Immature natural killer cell (primary cell): ENCODE measurements around the gene CLEC18B. TPM values are rescaled to one million over a fixed set of nuclear protein-coding genes. Genes with fewer than 3 reads are reported as not detected.
A peak's percentile ranks its signal among the peaks of the same experiment; 100 is the strongest.
"Not testable (repeated sequence)": the region's sequence is repeated elsewhere in the genome, so short reads cannot be mapped to it uniquely, and the experiment has no call there.

Experiments used
- DNase-seq, 3 donors: peaks; one replicate each; pipeline ENCODE4 v3.0.0; 2022; ENCODE audit warnings: mixed read lengths in 1 of 3
- H3K27ac Mint-ChIP-seq, 6 donors: one replicate each; pipeline ENCODE4 v1.8.0; 2020; ENCODE audit warnings: mixed read lengths in 6 of 6, mild to moderate bottlenecking in 5 of 6, inconsistent platforms in 4 of 6, moderate library complexity in 3 of 6
- H3K27me3 Mint-ChIP-seq, 3 donors: one replicate each; pipeline ENCODE4 v1.8.0; 2020 to 2021; ENCODE audit warnings: low read depth in 3 of 3, mild to moderate bottlenecking in 3 of 3, mixed read lengths in 3 of 3, moderate library complexity in 3 of 3, inconsistent platforms in 1 of 3
- H3K36me3 Mint-ChIP-seq, 3 donors: one replicate each; pipeline ENCODE4 v1.8.0; 2020; ENCODE audit warnings: mixed read lengths in 3 of 3, inconsistent platforms in 2 of 3, mild to moderate bottlenecking in 2 of 3
- H3K4me1 Mint-ChIP-seq, 2 donors: one replicate each; pipeline ENCODE4 v1.8.0; 2020; ENCODE audit warnings: inconsistent platforms in 2 of 2, mild to moderate bottlenecking in 2 of 2, mixed read lengths in 2 of 2, moderate library complexity in 1 of 2
- H3K4me3 Mint-ChIP-seq, 5 donors: one replicate each; pipeline ENCODE4 v1.8.0; 2020; ENCODE audit warnings: mild to moderate bottlenecking in 5 of 5, mixed read lengths in 5 of 5, inconsistent platforms in 3 of 5, moderate library complexity in 3 of 5
- H3K9me3 Mint-ChIP-seq, 6 donors: one replicate each; pipeline ENCODE4 v1.8.0; 2020; ENCODE audit warnings: mild to moderate bottlenecking in 6 of 6, mixed read lengths in 6 of 6, inconsistent platforms in 4 of 6, moderate library complexity in 3 of 6
- polyA plus RNA-seq, 3 donors: library from polyadenylated mRNA; unstranded; fragments of 300-500 nt; fragmentation: Illumina TruSeq; gene quantifications; one replicate each; pipeline ENCODE4 v1.2.3, GENCODE V29; 2021

The CLEC18B gene
- polyA plus RNA-seq, 3 donors from 2014 or later = 0.20 TPM; not detected in 2

- not testable (repeated sequence) for H3K4me1 Mint-ChIP-seq, H3K36me3 Mint-ChIP-seq, H3K4me3 Mint-ChIP-seq, H3K9me3 Mint-ChIP-seq, H3K27ac Mint-ChIP-seq, H3K27me3 Mint-ChIP-seq
- peak; percentile 27 to 43 (median 35) for DNase-seq
Observed at GRCh38 chr16:74430036-74430712, 8.9 kb upstream of the CLEC18B start.

DNA sequence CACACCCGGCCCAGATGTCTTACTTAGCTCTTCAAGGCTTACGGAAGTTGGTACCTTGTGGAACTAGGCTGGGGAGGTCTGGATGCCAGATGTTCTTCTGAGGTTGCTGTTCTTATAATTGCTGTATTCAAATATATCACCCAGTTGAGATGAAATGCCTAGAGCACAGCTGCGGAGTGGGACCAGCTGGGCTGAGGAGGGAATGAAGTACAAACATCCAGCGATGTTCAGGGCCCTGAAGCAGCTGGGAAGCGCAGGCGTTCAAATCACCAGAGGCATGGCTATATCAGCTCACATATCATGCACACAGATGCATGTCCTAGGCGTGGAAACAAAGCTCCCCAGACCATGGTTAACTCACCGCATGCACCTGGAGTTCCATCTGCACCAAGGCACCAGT, 7.2 kb upstream of the CLEC18B start:
- not testable (repeated sequence) for H3K27me3 Mint-ChIP-seq, H3K4me1 Mint-ChIP-seq, DNase-seq, H3K4me3 Mint-ChIP-seq, H3K36me3 Mint-ChIP-seq, H3K9me3 Mint-ChIP-seq, H3K27ac Mint-ChIP-seq

DNA sequence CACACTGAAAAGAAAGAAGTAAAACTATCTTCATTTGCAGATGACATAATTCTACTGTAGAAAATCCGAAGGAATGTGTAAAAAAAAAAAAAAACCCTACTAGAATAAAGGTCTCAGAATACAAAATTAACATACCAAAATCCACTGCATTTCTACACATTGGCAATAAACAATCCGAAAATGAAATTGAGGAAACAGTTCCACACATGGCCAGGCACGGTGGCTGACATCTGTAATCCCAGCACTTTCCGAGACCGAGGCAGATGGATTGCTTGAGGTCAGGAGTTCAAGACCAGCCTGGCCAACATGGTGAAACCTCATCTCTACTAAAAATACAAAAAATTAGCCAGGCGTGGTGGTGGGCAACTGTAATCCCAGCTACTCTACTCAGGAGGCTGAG, 4.5 kb upstream of the CLEC18B start:
- H3K27me3 Mint-ChIP-seq, H3K4me3 Mint-ChIP-seq, DNase-seq, H3K27ac Mint-ChIP-seq, H3K36me3 Mint-ChIP-seq, H3K9me3 Mint-ChIP-seq, H3K4me1 Mint-ChIP-seq: not testable (repeated sequence)

DNA sequence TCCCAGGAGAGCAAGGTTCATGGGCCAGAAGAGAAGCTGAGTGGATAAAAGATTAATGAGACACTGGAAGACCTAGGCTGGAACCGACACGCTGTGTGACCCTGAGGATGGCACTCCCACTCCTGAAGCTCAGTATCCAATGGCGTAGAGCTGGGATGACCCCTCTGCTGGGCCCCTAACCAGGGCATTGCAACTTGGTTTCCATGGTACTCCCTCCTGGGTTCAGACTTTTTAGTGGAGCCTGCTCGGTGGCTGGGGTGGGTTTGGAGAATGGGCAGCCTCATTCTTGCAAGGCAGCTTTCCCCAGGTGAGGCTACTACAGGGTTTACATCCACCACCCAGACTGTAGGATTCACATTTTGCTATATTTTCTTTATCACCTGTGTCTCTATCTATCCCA, 2.4 kb upstream of the CLEC18B start:
- not testable (repeated sequence) for H3K4me1 Mint-ChIP-seq, H3K27me3 Mint-ChIP-seq, H3K36me3 Mint-ChIP-seq, H3K27ac Mint-ChIP-seq, H3K4me3 Mint-ChIP-seq, H3K9me3 Mint-ChIP-seq, DNase-seq

DNA sequence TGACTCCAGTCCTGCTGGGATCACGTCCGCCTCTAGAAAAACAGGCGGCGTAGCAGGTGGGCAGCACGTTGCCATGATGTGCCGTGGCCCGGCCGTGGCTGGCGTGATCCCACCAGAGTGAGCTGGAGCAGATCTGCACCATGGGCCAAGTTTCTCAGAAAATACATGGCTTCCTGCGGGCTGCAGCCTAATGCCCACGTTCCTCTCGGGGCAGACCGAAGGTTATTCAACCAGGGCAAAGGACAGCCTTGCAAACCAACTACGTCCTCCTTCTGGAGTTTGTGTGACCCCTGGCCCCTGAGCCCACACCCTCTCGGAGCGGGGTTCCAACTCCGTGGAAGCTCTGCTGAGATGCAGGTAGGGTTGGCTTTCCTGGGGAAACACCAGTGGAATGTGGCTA, 808 bp upstream of the CLEC18B start:
- H3K4me1 Mint-ChIP-seq, H3K4me3 Mint-ChIP-seq, H3K27ac Mint-ChIP-seq, H3K27me3 Mint-ChIP-seq, H3K9me3 Mint-ChIP-seq, DNase-seq, H3K36me3 Mint-ChIP-seq: not testable (repeated sequence)

DNA sequence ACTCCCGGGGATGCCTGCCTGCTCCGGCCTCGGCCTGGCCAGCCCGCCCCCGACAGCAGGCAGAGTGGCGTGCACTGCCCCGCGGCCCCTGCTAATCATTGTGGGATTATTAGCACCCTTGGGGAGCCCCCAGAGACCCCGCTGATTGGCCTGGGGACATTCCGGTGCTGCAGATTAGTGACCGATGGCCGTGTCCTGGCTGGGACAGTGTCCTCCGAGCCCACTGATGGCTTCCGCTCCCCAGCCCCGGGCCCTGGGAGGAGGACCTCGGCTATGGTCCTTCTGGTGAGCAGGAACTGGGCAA, 156 bp upstream of the CLEC18B start:
- H3K4me3 Mint-ChIP-seq, H3K9me3 Mint-ChIP-seq, H3K27me3 Mint-ChIP-seq, H3K4me1 Mint-ChIP-seq, H3K27ac Mint-ChIP-seq, H3K36me3 Mint-ChIP-seq, DNase-seq: not testable (repeated sequence)

GRCh38 chr16:74419811-74420210, 1.5 kb downstream of the CLEC18B start:
- H3K36me3 Mint-ChIP-seq, H3K4me3 Mint-ChIP-seq, H3K27me3 Mint-ChIP-seq, H3K9me3 Mint-ChIP-seq, DNase-seq, H3K27ac Mint-ChIP-seq, H3K4me1 Mint-ChIP-seq: not testable (repeated sequence)

DNA sequence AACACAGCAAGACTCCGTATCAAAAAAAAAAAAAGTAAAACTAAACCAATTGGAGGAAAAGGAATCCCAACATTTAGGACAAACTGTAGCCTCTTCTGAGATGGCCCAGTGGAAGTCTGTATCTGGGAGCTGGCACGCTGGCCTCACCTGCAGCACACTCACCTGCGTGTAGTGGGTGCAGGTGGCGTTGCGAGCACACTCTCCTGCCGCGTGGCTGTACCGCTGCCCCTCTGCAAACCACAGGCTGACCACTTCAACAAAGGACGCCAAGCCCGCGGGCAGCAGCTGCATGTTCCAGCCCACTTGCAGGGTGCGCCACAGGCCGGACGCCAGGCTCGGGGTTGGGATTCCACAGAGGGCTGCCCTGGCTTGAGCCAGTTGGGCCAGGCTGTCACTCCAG, 3.4 kb downstream of the CLEC18B start:
- not testable (repeated sequence) for H3K36me3 Mint-ChIP-seq, H3K27me3 Mint-ChIP-seq, H3K9me3 Mint-ChIP-seq, H3K4me3 Mint-ChIP-seq, H3K27ac Mint-ChIP-seq, H3K4me1 Mint-ChIP-seq, DNase-seq

GRCh38 chr16:74413920-74414319, 7.4 kb downstream of the CLEC18B start:
- not testable (repeated sequence) for H3K27me3 Mint-ChIP-seq, DNase-seq, H3K27ac Mint-ChIP-seq, H3K4me3 Mint-ChIP-seq, H3K9me3 Mint-ChIP-seq, H3K4me1 Mint-ChIP-seq, H3K36me3 Mint-ChIP-seq

DNA sequence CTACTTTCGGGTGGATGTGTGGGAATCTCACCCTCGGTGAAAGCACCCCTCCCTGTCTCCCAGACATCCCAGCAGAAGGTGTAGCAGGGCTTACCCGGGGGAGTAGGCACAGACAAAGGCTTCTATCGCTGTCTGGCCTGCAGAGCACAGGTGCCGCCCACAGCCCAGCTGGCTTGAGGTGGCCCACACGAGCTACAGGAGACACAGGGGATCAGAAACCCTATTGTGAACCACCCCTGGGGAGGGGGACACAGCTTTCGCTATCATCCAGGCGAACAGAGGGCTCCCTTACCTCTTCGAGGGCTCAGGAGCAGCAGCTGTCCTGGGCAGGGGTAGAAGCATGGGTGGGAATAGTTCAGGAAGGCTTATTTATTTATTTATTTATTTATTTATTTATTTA, 7.8 kb downstream of the CLEC18B start:
- not testable (repeated sequence) for H3K4me3 Mint-ChIP-seq, H3K27ac Mint-ChIP-seq, H3K9me3 Mint-ChIP-seq, H3K36me3 Mint-ChIP-seq, DNase-seq, H3K27me3 Mint-ChIP-seq, H3K4me1 Mint-ChIP-seq

- not testable (repeated sequence) for H3K27me3 Mint-ChIP-seq, H3K36me3 Mint-ChIP-seq, H3K27ac Mint-ChIP-seq, H3K4me3 Mint-ChIP-seq, H3K9me3 Mint-ChIP-seq, DNase-seq, H3K4me1 Mint-ChIP-seq
Observed at GRCh38 chr16:74412775-74413390, 8.4 kb downstream of the CLEC18B start.

- H3K27me3 Mint-ChIP-seq, H3K4me1 Mint-ChIP-seq, H3K4me3 Mint-ChIP-seq: not testable (repeated sequence)
Observed at GRCh38 chr16:74412138-74412774, 9.0 kb downstream of the CLEC18B start.

GRCh38 chr16:74410981-74411380, 10.3 kb downstream of the CLEC18B start:
- not testable (repeated sequence) for H3K4me3 Mint-ChIP-seq, H3K4me1 Mint-ChIP-seq, H3K36me3 Mint-ChIP-seq, H3K27ac Mint-ChIP-seq, H3K27me3 Mint-ChIP-seq, DNase-seq, H3K9me3 Mint-ChIP-seq

More at GRCh38 chr16:74412138-74412774, 9.0 kb downstream of the CLEC18B start:
- H3K36me3 Mint-ChIP-seq, H3K27ac Mint-ChIP-seq, H3K9me3 Mint-ChIP-seq, DNase-seq: not testable (repeated sequence)

DNA sequence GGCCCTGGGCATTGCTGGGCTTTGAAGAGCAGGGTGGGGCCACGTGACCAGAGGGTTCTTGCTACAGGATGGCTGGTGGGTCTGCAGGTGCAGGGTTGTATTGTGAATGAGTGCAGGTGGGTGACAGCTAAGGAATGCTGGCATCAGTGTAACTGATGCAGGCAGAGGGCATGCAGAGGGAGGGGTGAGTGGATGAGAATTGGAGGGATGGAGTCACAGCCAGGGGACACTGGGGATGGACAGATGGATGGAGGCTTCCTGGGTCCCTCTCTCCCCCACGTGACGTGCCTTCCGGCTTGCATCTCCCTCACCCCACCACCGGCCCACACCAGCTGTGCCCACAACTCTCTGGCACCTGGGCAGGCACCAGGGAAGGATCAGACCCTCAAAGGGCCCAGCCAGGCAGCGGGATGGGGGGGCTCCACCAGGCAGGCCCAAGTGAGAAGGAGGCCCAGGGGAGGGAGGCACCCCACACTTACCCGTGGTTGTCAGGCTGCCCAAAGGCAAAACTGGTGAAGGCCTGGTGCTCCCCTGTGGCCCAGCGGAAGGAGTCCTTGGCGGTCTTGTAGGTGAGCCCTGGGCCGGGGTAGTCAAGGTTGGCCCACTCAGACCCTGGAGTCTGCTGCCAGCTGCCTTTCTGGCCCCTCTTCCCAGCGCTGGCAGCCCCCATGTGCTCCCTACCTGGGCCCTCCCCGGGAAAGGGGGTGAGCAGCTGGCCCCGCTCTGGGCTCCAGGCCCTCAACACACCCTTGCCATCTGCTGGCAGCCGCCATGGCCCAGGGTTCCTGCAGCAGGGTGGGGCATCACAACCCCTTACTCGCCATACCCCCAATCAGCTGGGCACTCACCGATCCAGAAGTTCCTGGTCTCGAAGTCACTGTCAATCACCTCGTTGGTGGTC, 11.0 kb downstream of the CLEC18B start:
- H3K36me3 Mint-ChIP-seq, DNase-seq, H3K27ac Mint-ChIP-seq, H3K9me3 Mint-ChIP-seq, H3K27me3 Mint-ChIP-seq, H3K4me1 Mint-ChIP-seq: not testable (repeated sequence)
- peak overlapping the region in 1 of 5 donors; percentile 35 for H3K4me3 Mint-ChIP-seq
